ENCODE results near the gene DAD1.
"Not testable (repeated sequence)": the region's sequence is repeated elsewhere in the genome, so short reads cannot be mapped to it uniquely, and the experiment has no call there.

Gene DAD1

GRCh38 chr14:22589096-22589839 is at the start of gene DAD1:
TSS of gene DAD1 (minus strand) at chr14:22589224. CDS start at chr14:22589157, 67 bp downstream.
- peak; percentile 91 to 98 (median 96) for DNase-seq
- intact Hi-C loops (cut with DNase I) = loop anchor here (2.0 to 10.0 kb wide), 2 partner anchors 178 to 266 kb away; partner anchors contain the start of gene OXA1L

- intact Hi-C loops (cut with DNase I) = not testable (repeated sequence)
Observed at GRCh38 chr14:22635980-22636379, 47.0 kb upstream of the DAD1 start.

GRCh38 chr14:22634233-22634900 is 45.3 kb upstream of the DAD1 start:
- intact Hi-C loops (cut with DNase I) = no loop called here

More at GRCh38 chr14:22635980-22636379, 47.0 kb upstream of the DAD1 start:
- not testable (repeated sequence) for DNase-seq

GRCh38 chr14:22630486-22630885 is 41.5 kb upstream of the DAD1 start:
- no peak for DNase-seq
- intact Hi-C loops (cut with DNase I) = no loop called here

More at GRCh38 chr14:22634233-22634900, 45.3 kb upstream of the DAD1 start:
- DNase-seq = no peak

GRCh38 chr14:22630066-22630465 is 41.0 kb upstream of the DAD1 start:
- DNase-seq = no peak
- intact Hi-C loops (cut with DNase I) = no loop called here

GRCh38 chr14:22629361-22629760 is 40.3 kb upstream of the DAD1 start:
- no peak for DNase-seq
- intact Hi-C loops (cut with DNase I) = no loop called here

- intact Hi-C loops (cut with DNase I) = no loop called here
- no peak for DNase-seq
Observed at GRCh38 chr14:22627506-22628263, 38.7 kb upstream of the DAD1 start.

GRCh38 chr14:22626590-22626989 is 37.6 kb upstream of the DAD1 start:
- DNase-seq = no peak
- intact Hi-C loops (cut with DNase I) = no loop called here

GRCh38 chr14:22623047-22623446 is 34.0 kb upstream of the DAD1 start:
- no peak for DNase-seq
- intact Hi-C loops (cut with DNase I) = no loop called here

- DNase-seq = no peak
- intact Hi-C loops (cut with DNase I) = no loop called here
Observed at GRCh38 chr14:22622255-22622654, 33.2 kb upstream of the DAD1 start.

- intact Hi-C loops (cut with DNase I); DNase-seq: not testable (repeated sequence)
Observed at GRCh38 chr14:22615765-22616164, 26.7 kb upstream of the DAD1 start.

GRCh38 chr14:22614240-22614799 is 25.3 kb upstream of the DAD1 start:
- no peak for DNase-seq
- intact Hi-C loops (cut with DNase I) = no loop called here

GRCh38 chr14:22613736-22614239 is 24.8 kb upstream of the DAD1 start:
- DNase-seq = no peak
- intact Hi-C loops (cut with DNase I) = no loop called here

GRCh38 chr14:22613106-22613695 is 24.2 kb upstream of the DAD1 start:
- intact Hi-C loops (cut with DNase I) = no loop called here
- DNase-seq = no peak

- DNase-seq = peak in 1 of 42 donors; percentile 22
- intact Hi-C loops (cut with DNase I) = no loop called here
Observed at GRCh38 chr14:22610931-22611330, 21.9 kb upstream of the DAD1 start.

GRCh38 chr14:22607291-22607690 is 18.3 kb upstream of the DAD1 start:
- intact Hi-C loops (cut with DNase I) = no loop called here
- no peak for DNase-seq

- DNase-seq = no peak
- intact Hi-C loops (cut with DNase I) = no loop called here
Observed at GRCh38 chr14:22606380-22606779, 17.4 kb upstream of the DAD1 start.

- no peak for DNase-seq
- intact Hi-C loops (cut with DNase I) = no loop called here
Observed at GRCh38 chr14:22602862-22603261, 13.8 kb upstream of the DAD1 start.

- intact Hi-C loops (cut with DNase I) = no loop called here
- peak in 1 of 42 donors; percentile 20 for DNase-seq
Observed at GRCh38 chr14:22601996-22602395, 13.0 kb upstream of the DAD1 start.
